MCF 10A (cell line): Measurements from ENCODE around the gene PHLPP1. TPM values are rescaled to one million over a fixed set of nuclear protein-coding genes. Genes with fewer than 3 reads are reported as not detected.

Source experiments
- BruUV-seq: library from RNA; stranded (reverse); fragments of 400-500 nt; replicated peaks from 2 replicates; lab custom pipeline; 2021; lab: Mats Ljungman, UMichigan
- CTCF ChIA-PET: fragments of 300-600 bp; sonication (Branson Sonifier 250); formaldehyde crosslinking; extraction: SDS; loops from one replicate; lab custom pipeline; 2021; ENCODE audit warnings: antibody characterized with exemption, inconsistent platforms; lab: Yijun Ruan, JAX
- POLR2A ChIA-PET: fragments of 300-600, 350-650 bp; sonication (Branson Sonifier 250); formaldehyde crosslinking; extraction: SDS; loops from one replicate; lab custom pipeline; 2020; ENCODE audit warnings: antibody characterized with exemption, inconsistent platforms; lab: Yijun Ruan, JAX
- DNase-seq: peaks from one replicate; pipeline ENCODE4 v3.0.0-alpha.2; 2018; ENCODE audit not compliant: unreplicated experiment
- H3K27ac Mint-ChIP-seq: one replicate; pipeline ENCODE4 v1.8.0; 2022; ENCODE audit warnings: mild to moderate bottlenecking, low read depth, mixed read lengths; ENCODE audit not compliant: unreplicated experiment
- H3K27me3 Mint-ChIP-seq: one replicate; pipeline ENCODE4 v1.8.0; 2022; ENCODE audit warnings: mixed read lengths; ENCODE audit not compliant: insufficient read depth, unreplicated experiment
- H3K36me3 Mint-ChIP-seq: one replicate; pipeline ENCODE4 v1.8.0; 2022; ENCODE audit warnings: mild to moderate bottlenecking, moderate library complexity, mixed read lengths; ENCODE audit not compliant: insufficient read depth, unreplicated experiment
- H3K4me1 Mint-ChIP-seq: one replicate; pipeline ENCODE4 v1.8.0; 2022; ENCODE audit warnings: mixed read lengths; ENCODE audit not compliant: insufficient read depth, unreplicated experiment
- H3K4me3 Mint-ChIP-seq: one replicate; pipeline ENCODE4 v1.8.0; 2022; ENCODE audit warnings: mild to moderate bottlenecking, moderate library complexity, mixed read lengths; ENCODE audit not compliant: unreplicated experiment
- H3K9me3 Mint-ChIP-seq: one replicate; pipeline ENCODE4 v1.8.0; 2022; ENCODE audit warnings: mixed read lengths; ENCODE audit not compliant: unreplicated experiment
- CTCF ChIP-seq: fragments of 200-600 bp; IDR thresholded peaks from one replicate; pipeline ENCODE4 v1.8.0; 2022; ENCODE audit warnings: antibody characterized with exemption, mild to moderate bottlenecking; ENCODE audit not compliant: unreplicated experiment
- intact Hi-C: fragments of 100-400 bp; cut with micrococcal nuclease; formaldehyde crosslinking; loops from 2 replicates; pipeline ENCODE4 v1.14.1; 2022
- total RNA-seq: library from RNA; stranded (reverse); gene quantifications from 2 replicates; pipeline ENCODE4 v1.2.3, GENCODE V29; 2022

The PHLPP1 gene
- total RNA-seq, 1 experiment from 2014 or later, result 13.1 TPM

GRCh38 chr18:62898359-62898758 is 183.0 kb downstream of the PHLPP1 start:
- Mint-ChIP-seq H3K27me3 (no peaks in the 10 kb centered on the region), H3K4me3 (no peak overlapping the region), H3K27ac (no peak overlapping the region), H3K4me1 (no peaks in the 10 kb centered on the region), H3K9me3 (no peaks in the 10 kb centered on the region), H3K36me3 (peaks cover 20% of the 10 kb centered on the region)
- intact Hi-C loops, result no loop called here
- CTCF ChIA-PET, result interaction anchor here (1.4 kb wide), 1 partner anchor 312 kb away, joined by 3 read pairs; no protein-coding TSS in a partner anchor
- POLR2A ChIA-PET, result no interaction called here
- TF ChIP-seq CTCF, result no peak
- no peak for DNase-seq
- BruUV-seq, result no TSS peak

DNA sequence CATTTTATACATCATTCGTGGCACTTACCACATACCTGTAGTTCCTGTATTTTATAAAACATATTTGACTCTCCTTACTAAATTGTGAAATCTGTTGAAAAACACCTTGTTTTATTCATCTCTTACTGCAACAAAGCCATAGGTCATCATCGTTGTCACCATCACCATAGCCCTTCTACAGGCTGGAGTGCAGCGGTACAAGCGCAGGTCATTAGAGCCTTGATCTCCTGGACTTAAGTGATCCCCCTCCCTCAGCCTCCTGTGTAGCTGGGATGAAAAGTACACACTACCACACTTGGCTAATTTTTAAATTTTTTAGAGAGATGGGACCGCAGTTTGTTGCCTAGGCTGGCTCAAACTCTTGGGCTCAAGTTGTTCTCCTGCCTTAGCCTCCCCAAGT is 184.2 kb downstream of the PHLPP1 start:
- no peaks in the 10 kb centered on the region for H3K27me3 Mint-ChIP-seq
- H3K36me3 Mint-ChIP-seq, result peaks cover 23% of the 10 kb centered on the region
- H3K9me3 Mint-ChIP-seq, result no peaks in the 10 kb centered on the region
- TF ChIP-seq CTCF, result no peak
- no peak overlapping the region for H3K4me3 Mint-ChIP-seq
- CTCF ChIA-PET, result no interaction called here
- H3K4me1 Mint-ChIP-seq, result no peaks in the 10 kb centered on the region
- BruUV-seq, result no TSS peak
- H3K27ac Mint-ChIP-seq, result no peak overlapping the region
- intact Hi-C loops, result no loop called here
- POLR2A ChIA-PET, result no interaction called here
- no peak for DNase-seq

- no peak overlapping the region for H3K4me3 Mint-ChIP-seq
- peaks cover 26% of the 10 kb centered on the region for H3K36me3 Mint-ChIP-seq
- no TSS peak for BruUV-seq
- no peak for TF ChIP-seq CTCF
- POLR2A ChIA-PET, result no interaction called here
- intact Hi-C loops, result no loop called here
- H3K9me3 Mint-ChIP-seq, result no peaks in the 10 kb centered on the region
- no peaks in the 10 kb centered on the region for H3K4me1 Mint-ChIP-seq
- no peaks in the 10 kb centered on the region for H3K27me3 Mint-ChIP-seq
- no peak overlapping the region for H3K27ac Mint-ChIP-seq
- CTCF ChIA-PET, result interaction anchor here (0.9 kb wide), 1 partner anchor 19 kb away, joined by 3 read pairs; no protein-coding TSS in a partner anchor
- DNase-seq, result no peak
Observed at GRCh38 chr18:62900132-62900883, 185.0 kb downstream of the PHLPP1 start.

DNA sequence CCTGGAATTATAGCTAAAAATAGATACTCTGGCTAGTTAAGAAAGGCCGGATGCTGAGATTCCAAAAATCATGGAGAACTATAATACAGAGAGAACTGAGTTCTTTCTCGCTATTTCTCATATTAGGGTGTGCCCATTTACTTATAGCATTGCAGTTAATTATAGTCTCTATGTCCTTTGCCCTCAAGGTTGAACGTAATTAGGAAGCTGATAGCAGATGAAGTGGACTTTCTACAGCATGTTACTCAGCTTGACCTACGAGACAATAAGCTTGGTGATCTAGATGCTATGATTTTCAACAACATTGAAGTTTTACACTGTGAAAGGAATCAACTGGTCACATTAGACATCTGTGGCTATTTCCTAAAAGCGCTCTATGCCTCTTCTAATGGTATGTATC is 187.4 kb downstream of the PHLPP1 start:
- Mint-ChIP-seq H3K9me3 (no peaks in the 10 kb centered on the region), H3K4me1 (no peaks in the 10 kb centered on the region), H3K36me3 (peaks cover 33% of the 10 kb centered on the region), H3K4me3 (no peak overlapping the region), H3K27me3 (no peaks in the 10 kb centered on the region), H3K27ac (no peak overlapping the region)
- DNase-seq, result no peak
- BruUV-seq, result no TSS peak
- TF ChIP-seq CTCF, result no peak
- CTCF ChIA-PET, result interaction anchor here (0.7 kb wide), 1 partner anchor 370 kb away, joined by 3 read pairs; no protein-coding TSS in a partner anchor
- POLR2A ChIA-PET, result interaction anchor here (1.1 to 2.1 kb wide), 2 partner anchors 25 to 188 kb away, joined by 4 to 5 read pairs; partner anchors contain the start of gene PHLPP1
- intact Hi-C loops, result no loop called here
